ENCODE results near the gene DCLK1. TPM values are rescaled to one million over a fixed set of nuclear protein-coding genes. Genes with fewer than 3 reads are reported as not detected.
"Not testable (repeated sequence)": the region's sequence is repeated elsewhere in the genome, so short reads cannot be mapped to it uniquely, and the experiment has no call there.

The DCLK1 gene
- total RNA-seq, 6 experiments from 2014 or later = 0.07 to 0.12 (median 0.10) TPM; not detected in 2

DNA sequence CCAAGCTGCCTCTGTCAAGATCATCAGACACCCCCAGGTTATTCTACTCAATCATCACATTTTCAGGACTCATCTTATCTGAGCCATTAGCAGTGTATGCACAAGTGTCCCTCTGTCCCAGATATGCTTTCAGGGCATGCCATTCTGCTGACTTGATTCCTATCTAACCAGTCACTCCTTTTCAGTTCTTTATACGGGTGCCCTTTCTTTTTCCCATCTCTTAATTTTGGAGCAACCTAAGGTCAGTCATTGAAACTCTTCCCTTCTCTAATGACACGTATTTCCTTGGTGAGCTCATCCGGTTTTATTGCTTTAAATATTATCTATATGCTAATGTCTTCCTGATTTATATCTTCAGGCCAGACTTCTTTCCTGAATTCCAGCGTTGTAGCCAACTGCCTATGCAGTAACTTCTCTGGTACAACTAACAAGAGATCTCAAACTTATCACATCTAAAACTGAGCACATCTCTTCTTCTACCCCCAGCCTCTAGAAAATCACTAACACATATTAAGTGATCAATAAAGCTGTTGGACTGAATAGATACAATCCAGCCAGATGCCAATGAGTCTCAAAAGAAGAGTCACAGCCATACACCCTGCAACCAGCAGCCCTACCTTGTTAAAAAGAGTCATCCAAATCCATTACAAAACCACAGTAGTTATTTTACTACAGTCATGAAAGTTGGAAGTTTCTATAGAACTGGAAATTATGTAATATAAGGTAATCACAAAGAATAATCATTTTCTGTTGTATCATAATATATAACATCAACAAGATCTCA lies 58.8 kb downstream of the DCLK1 start:
- no peaks in the 10 kb centered on the region for H3K27me3 ChIP-seq
- H3K27ac ChIP-seq = no peak overlapping the region
- WGBS (ENCODE audit: insufficient coverage, low coverage, low lambda C conversion rate, missing lambda C conversion rate) = 42% methylated on average over 4 of the region's 4 CpGs
- H3K36me3 ChIP-seq = no peaks in the 10 kb centered on the region
- H3K4me1 ChIP-seq = no peaks in the 10 kb centered on the region
- no peak for ATAC-seq
- intact Hi-C loops (cut with DNase I) = no loop called here
- TF ChIP-seq, protein P1, sequence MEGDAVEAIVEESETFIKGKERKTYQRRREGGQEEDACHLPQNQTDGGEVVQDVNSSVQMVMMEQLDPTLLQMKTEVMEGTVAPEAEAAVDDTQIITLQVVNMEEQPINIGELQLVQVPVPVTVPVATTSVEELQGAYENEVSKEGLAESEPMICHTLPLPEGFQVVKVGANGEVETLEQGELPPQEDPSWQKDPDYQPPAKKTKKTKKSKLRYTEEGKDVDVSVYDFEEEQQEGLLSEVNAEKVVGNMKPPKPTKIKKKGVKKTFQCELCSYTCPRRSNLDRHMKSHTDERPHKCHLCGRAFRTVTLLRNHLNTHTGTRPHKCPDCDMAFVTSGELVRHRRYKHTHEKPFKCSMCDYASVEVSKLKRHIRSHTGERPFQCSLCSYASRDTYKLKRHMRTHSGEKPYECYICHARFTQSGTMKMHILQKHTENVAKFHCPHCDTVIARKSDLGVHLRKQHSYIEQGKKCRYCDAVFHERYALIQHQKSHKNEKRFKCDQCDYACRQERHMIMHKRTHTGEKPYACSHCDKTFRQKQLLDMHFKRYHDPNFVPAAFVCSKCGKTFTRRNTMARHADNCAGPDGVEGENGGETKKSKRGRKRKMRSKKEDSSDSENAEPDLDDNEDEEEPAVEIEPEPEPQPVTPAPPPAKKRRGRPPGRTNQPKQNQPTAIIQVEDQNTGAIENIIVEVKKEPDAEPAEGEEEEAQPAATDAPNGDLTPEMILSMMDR (IDR thresholded peaks at IDR 0.05) = no peak
- TF ChIP-seq POLR2A (IDR thresholded peaks at IDR 0.05) = no peak
- no peak for DNase-seq
- H3K9me3 ChIP-seq = no peaks in the 10 kb centered on the region
- no peak overlapping the region for H3K4me3 ChIP-seq

DNA sequence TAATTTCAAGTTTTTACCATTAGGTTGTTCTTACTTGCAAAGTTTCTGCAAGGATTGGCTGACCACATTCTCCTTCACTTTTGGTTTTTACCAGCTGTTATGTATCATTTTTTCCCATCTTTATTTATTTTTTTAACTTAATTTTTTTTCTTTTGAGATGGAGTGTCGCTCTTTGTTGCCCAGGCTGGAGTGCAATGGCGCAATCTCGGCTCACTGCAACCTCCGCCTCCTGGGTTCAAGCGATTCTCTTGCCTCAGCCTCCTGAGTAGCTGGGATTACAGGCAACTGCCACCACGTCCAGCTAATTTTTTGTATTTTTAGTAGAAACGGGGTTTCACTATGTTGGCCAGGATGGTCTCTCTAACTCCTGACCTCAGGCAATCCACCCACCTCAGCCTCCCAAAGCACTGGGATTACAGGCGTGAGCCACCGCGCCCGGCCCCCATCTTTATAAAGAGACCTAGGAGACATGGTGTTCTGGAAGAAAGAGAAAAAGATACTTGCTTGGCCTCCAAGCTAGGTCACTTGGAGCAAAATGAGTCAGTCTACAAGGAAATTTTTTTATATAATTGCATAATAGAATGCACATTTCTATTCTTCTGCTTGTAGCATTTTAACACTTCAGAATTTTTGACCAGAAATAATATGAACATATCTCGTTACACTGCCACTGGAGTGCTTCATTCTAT lies 60.5 kb downstream of the DCLK1 start:
- H3K27ac ChIP-seq; H3K4me3 ChIP-seq; DNase-seq; H3K9me3 ChIP-seq; intact Hi-C loops (cut with DNase I); H3K36me3 ChIP-seq; H3K4me1 ChIP-seq; ATAC-seq; H3K27me3 ChIP-seq: not testable (repeated sequence)
- WGBS (ENCODE audit: insufficient coverage, low coverage, low lambda C conversion rate, missing lambda C conversion rate) = 64% methylated on average over 12 of the region's 12 CpGs

DNA sequence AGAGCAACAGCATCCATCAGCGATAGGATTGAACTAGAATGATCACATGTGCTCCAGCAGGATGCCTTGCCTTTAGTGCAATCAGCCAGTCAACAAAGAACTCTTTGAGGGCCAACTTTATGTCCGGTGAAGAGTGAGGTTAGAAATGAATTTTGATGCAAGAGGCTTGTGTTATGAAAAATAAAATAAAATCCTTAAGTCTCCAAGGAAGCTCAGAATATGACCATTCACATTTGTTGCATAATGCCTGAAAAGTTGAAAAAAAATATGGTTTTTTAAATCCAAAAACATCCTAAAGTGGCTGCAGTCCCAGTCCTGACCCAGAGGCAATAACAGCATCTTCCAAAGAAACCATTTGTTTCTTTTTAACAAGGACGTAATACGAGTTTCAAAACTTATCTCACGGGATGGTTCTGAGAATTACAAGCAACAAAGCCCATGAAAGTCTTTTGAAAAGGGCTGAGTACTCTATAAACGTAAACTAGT lies 61.3 kb downstream of the DCLK1 start:
- H3K4me1 ChIP-seq = no peaks in the 10 kb centered on the region
- intact Hi-C loops (cut with DNase I) = no loop called here
- H3K27me3 ChIP-seq = no peaks in the 10 kb centered on the region
- TF ChIP-seq, protein P1 (IDR thresholded peaks at IDR 0.05) = no peak
- TF ChIP-seq POLR2A (IDR thresholded peaks at IDR 0.05) = no peak
- H3K4me3 ChIP-seq = no peak overlapping the region
- ATAC-seq (no peak), DNase-seq (no peak)
- H3K27ac ChIP-seq = no peak overlapping the region
- no peaks in the 10 kb centered on the region for H3K9me3 ChIP-seq
- H3K36me3 ChIP-seq = no peaks in the 10 kb centered on the region
- WGBS (ENCODE audit: insufficient coverage, low coverage, low lambda C conversion rate, missing lambda C conversion rate) = 55% methylated on average over 6 of the region's 6 CpGs

DNA sequence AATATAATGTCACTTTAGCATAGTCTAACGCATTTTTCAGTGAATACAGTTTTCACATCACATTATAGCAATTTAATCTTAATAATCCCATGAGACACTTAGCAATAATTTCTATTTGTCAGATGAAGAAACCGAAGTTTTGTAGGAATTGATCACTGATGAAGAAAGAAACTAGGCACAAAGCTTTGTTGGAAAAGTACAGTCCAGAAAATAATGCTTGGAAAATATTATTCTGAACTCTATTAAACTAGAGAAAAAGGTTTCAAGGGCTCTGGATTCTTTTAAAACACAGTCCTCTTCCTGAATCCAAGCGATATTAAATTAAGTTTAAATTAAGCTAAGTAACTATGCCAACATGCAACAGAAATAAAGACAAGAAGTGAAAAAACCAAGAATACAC lies 62.2 kb downstream of the DCLK1 start:
- no peak overlapping the region for H3K4me3 ChIP-seq
- DNase-seq = no peak
- no peaks in the 10 kb centered on the region for H3K27me3 ChIP-seq
- TF ChIP-seq, protein P1 (IDR thresholded peaks at IDR 0.05) = no peak
- no peak for TF ChIP-seq POLR2A (IDR thresholded peaks at IDR 0.05)
- no peaks in the 10 kb centered on the region for H3K9me3 ChIP-seq
- H3K27ac ChIP-seq = no peak overlapping the region
- 44% methylated on average over 3 of the region's 3 CpGs for WGBS (ENCODE audit: insufficient coverage, low coverage, low lambda C conversion rate, missing lambda C conversion rate)
- H3K4me1 ChIP-seq = no peaks in the 10 kb centered on the region
- H3K36me3 ChIP-seq = no peaks in the 10 kb centered on the region
- intact Hi-C loops (cut with DNase I) = no loop called here
- ATAC-seq = no peak

DNA sequence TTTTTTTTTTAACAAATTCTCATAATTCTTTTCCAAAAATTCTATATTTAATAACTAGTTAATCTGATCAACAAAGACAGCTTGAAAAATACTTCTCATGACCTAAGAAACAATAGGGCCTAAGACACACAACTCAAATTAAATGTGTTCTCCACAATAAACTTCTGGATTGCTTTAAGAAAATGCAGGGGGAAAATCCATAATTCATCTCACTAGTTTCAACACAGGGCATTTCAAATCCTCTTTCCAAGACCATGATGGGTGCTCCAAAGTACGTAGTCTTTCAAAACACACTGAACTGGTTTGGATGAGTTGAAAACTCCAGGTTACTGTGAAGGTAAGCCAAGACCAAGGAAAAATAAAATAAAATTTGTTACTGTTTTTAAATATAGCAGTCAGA lies 62.6 kb downstream of the DCLK1 start:
- 56% methylated on average over 1 of the region's 1 CpG for WGBS (ENCODE audit: insufficient coverage, low coverage, low lambda C conversion rate, missing lambda C conversion rate)
- Histone ChIP-seq H3K9me3 (no peaks in the 10 kb centered on the region), H3K4me1 (no peaks in the 10 kb centered on the region), H3K27me3 (no peaks in the 10 kb centered on the region), H3K36me3 (no peaks in the 10 kb centered on the region), H3K27ac (no peak overlapping the region), H3K4me3 (no peak overlapping the region)
- intact Hi-C loops (cut with DNase I) = no loop called here
- TF ChIP-seq, protein P1 (IDR thresholded peaks at IDR 0.05) = no peak
- no peak for TF ChIP-seq POLR2A (IDR thresholded peaks at IDR 0.05)
- ATAC-seq = no peak
- no peak for DNase-seq

Data from right lobe of liver (tissue), 6 donors.